GM18870 (cell line): ENCODE results near the gene PTK6.

Source experiments
- ATAC-seq: cut with Tn5 transposase; IDR thresholded peaks from one replicate; pipeline ENCODE4 v1.9.1; 2021; ENCODE audit warnings: moderate library complexity; ENCODE audit not compliant: unreplicated experiment

Gene PTK6

GRCh38 chr20:63532449-63532971 is 4.7 kb downstream of the PTK6 start:
- ATAC-seq: no peak

- ATAC-seq: no peak
Measured at GRCh38 chr20:63531686-63532448, 5.3 kb downstream of the PTK6 start.

- no peak for ATAC-seq
Measured at GRCh38 chr20:63530788-63531160, 6.4 kb downstream of the PTK6 start.

- ATAC-seq: no peak
Measured at GRCh38 chr20:63529861-63530787, 7.1 kb downstream of the PTK6 start.

- ATAC-seq: no peak
Measured at GRCh38 chr20:63529180-63529860, 7.9 kb downstream of the PTK6 start.

- ATAC-seq: no peak
Measured at GRCh38 chr20:63527184-63527583, 10.0 kb downstream of the PTK6 start.

GRCh38 chr20:63525971-63526370 is 11.2 kb downstream of the PTK6 start:
- no peak for ATAC-seq

GRCh38 chr20:63525185-63525584 is 12.0 kb downstream of the PTK6 start:
- no peak for ATAC-seq

GRCh38 chr20:63522981-63523611 is 14.1 kb downstream of the PTK6 start:
- ATAC-seq: no peak

- no peak for ATAC-seq
Measured at GRCh38 chr20:63522091-63522868, 14.9 kb downstream of the PTK6 start.

- no peak for ATAC-seq
Measured at GRCh38 chr20:63521602-63522001, 15.6 kb downstream of the PTK6 start.

GRCh38 chr20:63520934-63521601 is 16.1 kb downstream of the PTK6 start:
- ATAC-seq: no peak

GRCh38 chr20:63520504-63520933 is 16.7 kb downstream of the PTK6 start, which contains the start of gene PPDPF:
Gene PPDPF, plus strand, starts transcription at chr20:63520765. Its CDS starts 544 bp downstream, at chr20:63521309.
- ATAC-seq: no peak

- no peak for ATAC-seq
Measured at GRCh38 chr20:63519668-63520503, 17.3 kb downstream of the PTK6 start.

- ATAC-seq: no peak
Measured at GRCh38 chr20:63518946-63519667, 18.1 kb downstream of the PTK6 start.

- no peak for ATAC-seq
Measured at GRCh38 chr20:63518351-63518861, 18.8 kb downstream of the PTK6 start.
